Fibroblast of the conjunctiva (primary cell): ENCODE data around the gene IKZF3.
"Not testable (repeated sequence)": the region's sequence is repeated elsewhere in the genome, so short reads cannot be mapped to it uniquely, and the experiment has no call there.

Source experiments
- DNase-seq: peaks from one replicate; pipeline ENCODE4 v3.0.0-alpha.2; 2010; ENCODE audit warnings: low read depth

Gene IKZF3

GRCh38 chr17:39863918-39864746, at the start of gene IKZF3:
IKZF3 (minus strand) TSS chr17:39864312; CDS start chr17:39864126, 186 bp downstream.
- no peak for DNase-seq

DNA sequence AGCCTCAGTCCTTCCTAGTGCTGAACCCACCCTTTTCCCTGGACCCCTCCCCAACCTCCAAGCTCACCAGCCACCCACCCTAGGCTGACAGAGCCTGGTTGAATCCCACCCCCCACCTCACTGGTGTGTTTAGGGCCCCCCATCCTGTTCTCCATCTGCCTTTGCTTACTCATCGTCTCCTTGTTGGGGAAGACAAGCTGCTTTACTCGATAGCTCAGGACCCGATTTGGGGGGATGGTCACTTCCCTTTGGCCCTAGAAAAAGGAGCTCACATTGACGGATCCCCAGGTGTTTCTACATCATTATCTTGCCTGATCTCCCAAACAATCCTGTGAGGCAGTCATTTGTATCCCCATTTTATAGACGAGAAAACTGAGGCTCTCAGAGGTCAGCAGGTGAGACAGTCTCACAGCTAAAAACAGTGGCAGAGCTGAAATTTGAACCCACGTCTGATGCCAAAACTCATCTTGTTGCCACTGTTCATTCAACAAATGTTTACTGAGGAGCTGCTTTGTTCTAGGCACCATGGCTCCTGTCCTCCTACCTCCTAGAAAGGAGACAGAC, 44.8 kb upstream of the IKZF3 start:
- no peak for DNase-seq

GRCh38 chr17:39904990-39905288, 40.8 kb upstream of the IKZF3 start:
- no peak for DNase-seq

DNA sequence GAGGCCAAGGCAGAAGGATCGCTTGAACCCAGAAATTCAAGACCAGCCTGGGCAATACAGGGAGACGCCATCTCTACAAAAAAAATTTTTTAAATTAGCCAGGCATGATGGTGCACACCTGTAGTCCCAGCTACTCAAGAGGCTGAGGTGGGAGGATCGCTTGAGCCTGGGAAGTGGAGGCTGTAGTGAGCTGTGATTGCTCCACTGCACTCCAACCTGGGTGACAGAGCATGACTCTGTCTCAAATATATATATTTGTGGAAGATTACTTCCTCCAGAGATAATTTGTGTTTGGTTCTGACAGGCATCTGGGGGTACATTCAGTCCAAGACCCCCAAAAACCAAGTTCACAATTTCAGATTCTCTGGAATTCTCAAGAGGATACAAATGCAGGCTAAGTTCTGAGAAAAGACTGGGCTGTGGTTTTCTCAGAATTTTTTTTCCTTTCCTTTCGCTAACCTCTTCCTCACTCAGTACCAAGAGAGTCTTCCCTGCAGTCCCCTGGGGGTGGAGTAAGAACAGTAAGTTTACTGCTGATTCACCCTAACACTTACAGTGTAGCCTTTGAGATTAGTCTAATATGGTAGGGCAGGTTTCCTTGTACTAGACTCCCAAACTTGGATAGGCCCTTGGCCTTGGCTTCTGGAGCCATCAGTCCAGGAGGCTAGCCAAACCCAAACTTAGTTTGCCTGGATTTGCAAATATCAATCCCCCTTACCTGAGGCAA, 39.2 kb upstream of the IKZF3 start:
- DNase-seq = no peak

DNA sequence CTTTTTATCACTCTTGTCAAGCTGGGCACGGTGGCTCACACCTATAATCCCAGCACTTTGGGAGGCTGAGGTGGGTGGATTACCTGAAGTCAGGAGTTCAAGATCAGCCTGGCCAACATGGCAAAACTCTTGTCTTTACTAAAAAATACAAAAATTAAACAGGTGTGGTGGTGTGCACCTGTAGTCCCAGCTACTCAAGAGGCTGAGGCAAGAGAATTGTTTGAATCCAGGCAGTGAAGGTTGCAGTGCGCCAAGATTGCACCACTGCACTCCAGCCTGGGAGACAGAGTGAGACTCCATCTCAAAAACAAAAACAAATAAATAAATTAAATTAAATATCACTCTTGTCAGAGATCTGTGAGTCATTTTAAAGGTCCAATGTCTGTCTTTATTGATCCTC, 37.9 kb upstream of the IKZF3 start:
- DNase-seq = not testable (repeated sequence)

- no peak for DNase-seq
These were observed 35.1 kb upstream of the IKZF3 start for GRCh38 chr17:39899215-39899614.

DNA sequence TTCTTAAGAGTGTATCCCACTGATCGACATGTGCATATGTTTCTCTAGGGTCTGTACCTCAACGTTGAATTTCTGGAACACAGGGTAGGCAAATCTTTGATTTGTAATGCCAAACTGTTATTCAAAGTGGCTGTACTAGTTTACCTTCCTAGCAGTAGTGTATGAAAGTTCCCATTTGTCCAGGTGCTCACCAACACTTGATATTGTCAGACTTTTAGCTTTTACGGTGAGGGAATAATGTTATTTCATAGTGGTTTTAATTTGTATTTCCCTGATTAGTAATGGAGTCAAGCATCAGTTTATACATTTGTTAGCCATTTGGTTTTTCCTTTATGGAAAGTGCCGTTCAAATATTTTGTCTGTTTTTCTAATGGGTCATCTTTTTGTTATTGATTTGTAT, 34.0 kb upstream of the IKZF3 start:
- no peak for DNase-seq

- no peak for DNase-seq
These were observed 30.7 kb upstream of the IKZF3 start for GRCh38 chr17:39894681-39895376.

- DNase-seq = no peak
These were observed 25.1 kb upstream of the IKZF3 start for GRCh38 chr17:39889200-39889599.

DNA sequence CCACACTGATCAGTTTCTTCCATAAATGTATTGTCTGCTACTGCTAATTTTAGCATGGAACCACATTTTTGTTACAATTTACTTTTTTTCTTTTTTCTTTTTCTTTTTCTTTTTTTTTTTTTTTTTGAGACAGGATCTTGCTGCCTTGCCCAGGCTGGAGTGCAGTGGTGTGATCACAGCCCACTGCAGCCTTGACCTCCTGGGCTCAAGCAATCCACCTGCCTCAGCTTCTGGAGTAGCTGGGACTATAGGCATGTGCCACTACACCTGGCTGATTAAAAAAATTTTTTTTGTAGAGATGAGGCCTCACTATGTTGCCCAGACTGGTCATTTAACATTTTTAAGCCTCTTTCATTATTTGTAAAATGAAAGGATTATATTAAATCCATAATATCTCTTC, 23.0 kb upstream of the IKZF3 start:
- no peak for DNase-seq

GRCh38 chr17:39886102-39886501, 22.0 kb upstream of the IKZF3 start:
- DNase-seq = not testable (repeated sequence)

DNA sequence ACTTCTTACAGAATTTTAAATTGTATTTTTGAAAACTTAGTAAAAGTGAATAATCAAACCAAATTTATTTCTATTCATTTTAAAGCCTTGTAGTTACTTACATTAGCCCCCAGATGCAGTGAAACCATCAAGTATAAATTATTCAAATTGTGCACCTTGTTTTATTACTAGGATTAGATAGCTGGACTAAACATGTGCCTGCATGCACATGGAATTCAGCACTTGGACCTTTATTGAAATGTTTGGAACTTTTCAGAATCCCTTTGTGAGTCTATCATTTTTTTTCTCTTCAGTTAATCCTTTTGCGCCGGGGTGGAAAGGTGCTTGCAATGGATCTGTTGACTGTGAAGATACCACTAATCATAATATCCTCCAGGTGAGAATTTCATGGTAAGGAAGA, 8.6 kb upstream of the IKZF3 start:
- peak; percentile 10 for DNase-seq

GRCh38 chr17:39871801-39872200, 7.7 kb upstream of the IKZF3 start:
- DNase-seq = no peak

DNA sequence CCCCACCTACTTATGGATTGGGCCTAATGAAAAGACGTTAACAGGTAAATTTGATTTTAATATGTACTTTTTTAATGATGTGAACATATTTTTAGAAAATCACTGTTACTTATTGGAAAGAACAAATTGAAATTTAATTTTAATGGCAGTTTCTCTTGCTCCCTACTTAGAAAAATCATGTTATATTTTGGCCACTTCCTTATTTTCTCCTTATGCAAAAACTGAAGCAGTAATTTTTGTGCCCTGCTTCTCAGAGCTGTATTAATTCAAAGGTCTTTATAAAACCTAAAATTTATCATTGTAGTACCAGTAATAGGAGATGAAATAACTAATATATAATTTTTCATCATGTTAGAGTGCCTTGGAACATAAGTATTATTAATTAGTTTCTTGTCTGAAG, 6.7 kb upstream of the IKZF3 start:
- DNase-seq = no peak

- DNase-seq = no peak
These were observed 4.4 kb upstream of the IKZF3 start for GRCh38 chr17:39868554-39868942.

- DNase-seq = no peak
These were observed 3.9 kb upstream of the IKZF3 start, which contains the start of gene ZPBP2 for GRCh38 chr17:39867880-39868553. ZPBP2 (plus strand) TSS chr17:39868202; CDS start chr17:39868355, 153 bp downstream.

GRCh38 chr17:39867084-39867879, 3.2 kb upstream of the IKZF3 start:
- no peak for DNase-seq

GRCh38 chr17:39866013-39866730, 2.1 kb upstream of the IKZF3 start:
- DNase-seq = no peak

- no peak for DNase-seq
These were observed 731 bp downstream of the IKZF3 start for GRCh38 chr17:39863244-39863917.

DNA sequence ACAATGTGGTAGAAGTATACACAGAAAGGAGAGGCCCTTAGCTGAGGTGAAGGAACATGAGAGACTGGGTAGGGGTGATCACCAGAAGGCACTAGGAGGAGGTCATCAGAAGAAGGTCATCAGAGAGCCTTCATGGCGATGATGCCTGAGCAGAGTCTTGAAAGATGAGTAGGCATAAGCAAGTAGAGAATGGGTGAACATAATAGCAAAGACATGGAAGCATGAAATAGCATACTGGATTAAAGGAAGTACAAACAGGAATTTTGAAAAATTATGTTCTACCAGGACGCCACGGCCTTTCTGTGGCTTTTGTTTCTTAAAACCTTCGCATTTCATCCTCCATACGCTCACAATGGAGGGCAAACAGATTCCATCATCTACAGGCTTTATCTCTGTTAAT, 2.9 kb downstream of the IKZF3 start:
- no peak for DNase-seq
